GM23248 (cell line): ENCODE results near the gene DSE.

Experiments used
- EZH2 ChIP-seq: fragments of 200-600 bp; sonication (generic); IDR thresholded peaks from 2 replicates; pipeline ENCODE4 v1.6.1; 2018; ENCODE audit warnings: antibody characterized with exemption, mild to moderate bottlenecking; ENCODE audit not compliant: insufficient read depth, poor library complexity, severe bottlenecking
- EZH2phosphoT487 ChIP-seq: fragments of 200-600 bp; sonication (generic); IDR thresholded peaks from 2 replicates; pipeline ENCODE4 v1.6.1; 2018; ENCODE audit warnings: antibody characterized with exemption, moderate library complexity, mild to moderate bottlenecking, low read depth; ENCODE audit not compliant: insufficient read depth

DNA sequence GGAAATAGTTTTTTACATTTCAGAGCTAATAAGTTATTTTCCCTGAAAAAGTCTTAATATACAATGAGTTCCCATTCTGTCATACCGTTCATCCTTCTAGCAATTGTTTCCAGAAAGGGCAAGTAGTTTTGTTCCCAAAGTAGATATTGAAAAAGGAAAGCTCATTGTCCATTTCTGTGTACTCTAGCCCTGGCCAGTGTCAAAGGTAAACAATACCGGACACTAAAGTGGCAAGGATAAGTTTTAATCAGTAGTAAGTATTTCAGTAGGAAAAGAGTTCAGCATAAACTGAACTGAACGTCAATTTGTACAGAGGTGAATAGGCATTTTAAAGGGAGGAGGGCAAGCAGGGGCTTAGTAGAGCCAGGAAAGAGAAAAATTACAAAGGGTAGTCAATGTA is 46.9 kb downstream of the DSE start:
- no peak for TF ChIP-seq EZH2
- no peak for TF ChIP-seq EZH2phosphoT487
